DOHH2 (cell line): ENCODE results near the gene MLH1.

Experiments used
- H3F3A ChIP-seq: fragments of 200-600 bp; sonication (generic), shearing (Covaris generic); 2 replicates; pipeline ENCODE4 v1.6.0; 2016; ENCODE audit warnings: antibody characterized with exemption, mild to moderate bottlenecking; ENCODE audit not compliant: control insufficient read depth, insufficient read depth
- H3K27ac ChIP-seq: fragments of 200-600 bp; sonication (generic); 2 replicates; pipeline ENCODE4 v1.5.1; 2014; ENCODE audit warnings: low read depth, mild to moderate bottlenecking, low read length, moderate library complexity
- H3K27me3 ChIP-seq: fragments of 200-600 bp; sonication (generic); 2 replicates; pipeline ENCODE4 v1.6.1; 2014; ENCODE audit warnings: mild to moderate bottlenecking, low read length, mixed read lengths; ENCODE audit not compliant: control insufficient read depth
- H3K36me3 ChIP-seq: fragments of 200-600 bp; sonication (generic); 2 replicates; pipeline ENCODE4 v1.6.1; 2014; ENCODE audit warnings: mild to moderate bottlenecking, low read length, moderate library complexity, mixed read lengths; ENCODE audit not compliant: control insufficient read depth
- H3K4me1 ChIP-seq: fragments of 200-600 bp; sonication (generic); 2 replicates; pipeline ENCODE4 v1.6.1; 2014; ENCODE audit warnings: mild to moderate bottlenecking, low read length, mixed read lengths; ENCODE audit not compliant: control insufficient read depth
- H3K4me2 ChIP-seq: fragments of 200-600 bp; sonication (generic); 2 replicates; pipeline ENCODE4 v1.6.0; 2014; ENCODE audit warnings: mild to moderate bottlenecking, low read length, moderate library complexity
- H3K4me3 ChIP-seq: fragments of 200-600 bp; sonication (generic); 2 replicates; pipeline ENCODE4 v1.5.1; 2014; ENCODE audit warnings: mild to moderate bottlenecking, low read length, mixed read lengths
- H3K79me2 ChIP-seq: fragments of 200-600 bp; sonication (generic); 2 replicates; pipeline ENCODE4 v1.6.1; 2014; ENCODE audit warnings: mild to moderate bottlenecking, low read length, mixed read lengths; ENCODE audit not compliant: control insufficient read depth
- H3K9me2 ChIP-seq: fragments of 200-600 bp; sonication (generic); replicated peaks from 2 replicates; pipeline ENCODE4 v1.6.1; 2014; ENCODE audit warnings: mild to moderate bottlenecking, low read length, mixed read lengths; ENCODE audit not compliant: control insufficient read depth
- H3K9me3 ChIP-seq: fragments of 200-600 bp; sonication (generic); 2 replicates; pipeline ENCODE4 v1.6.1; 2014; ENCODE audit warnings: antibody characterized with exemption, low read length, mixed read lengths; ENCODE audit not compliant: control insufficient read depth, insufficient read depth
- H4K20me1 ChIP-seq: fragments of 200-600 bp; sonication (generic); 2 replicates; pipeline ENCODE4 v1.6.0; 2014; ENCODE audit warnings: low read depth, mild to moderate bottlenecking, antibody characterized with exemption, low read length, moderate library complexity; ENCODE audit not compliant: control insufficient read depth, insufficient read depth
- EZH2phosphoT487 ChIP-seq: fragments of 200-600 bp; sonication (generic); IDR thresholded peaks from 2 replicates; pipeline ENCODE4 v1.6.1; 2017; ENCODE audit warnings: borderline replicate concordance, mild to moderate bottlenecking, antibody characterized with exemption, low read length, moderate library complexity, mixed read lengths
- TF ChIP-seq, protein P1 (sequence below): fragments of 200-600 bp; sonication (generic); IDR thresholded peaks from one replicate; pipeline ENCODE4 v1.5.1; 2014; ENCODE audit warnings: antibody characterized with exemption, mild to moderate bottlenecking, low read depth, low read length; ENCODE audit not compliant: poor library complexity, severe bottlenecking

Gene MLH1

DNA sequence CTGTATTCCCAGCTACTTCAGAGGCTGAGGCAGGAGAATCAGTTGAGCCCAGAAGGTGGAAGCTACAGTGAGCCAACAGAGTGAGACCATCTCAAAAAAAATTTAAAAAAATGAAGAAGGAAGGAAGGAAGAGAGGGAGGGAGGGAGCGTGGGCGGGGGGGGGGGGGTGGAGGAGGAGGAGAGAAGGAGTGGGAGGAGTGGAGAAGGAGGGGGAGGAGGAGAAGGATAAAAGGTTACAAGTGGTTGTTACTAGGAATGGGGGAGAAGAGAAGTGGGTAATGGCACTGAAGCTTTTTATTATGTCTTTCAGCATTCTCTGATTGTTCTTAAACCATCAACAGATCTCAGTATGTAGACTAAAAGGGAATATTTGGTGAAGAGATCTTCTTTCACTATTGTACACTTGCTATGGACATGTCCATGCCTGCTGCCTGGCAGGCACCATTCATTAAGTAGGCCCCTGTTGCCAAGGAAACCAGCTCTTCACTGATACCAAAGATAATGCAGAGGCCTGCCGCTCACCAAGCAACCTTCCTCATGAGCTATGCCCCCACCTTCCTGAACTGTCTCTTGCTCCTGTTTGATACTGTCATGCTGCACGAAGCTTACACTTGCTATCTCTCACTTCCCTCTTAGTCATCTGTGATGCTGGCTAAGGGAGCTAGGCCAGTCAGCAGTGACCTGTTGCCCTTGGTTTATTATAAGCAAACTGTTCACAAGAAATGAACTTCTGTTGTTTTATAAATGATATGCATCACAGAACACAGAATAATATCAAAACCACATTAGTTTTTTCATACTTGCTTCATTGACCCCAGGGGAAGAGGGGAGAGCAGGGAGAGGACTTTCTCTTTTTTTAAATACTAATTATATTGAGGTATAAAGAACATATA, 23.5 kb upstream of the MLH1 start:
- H3K27ac ChIP-seq: peak overlapping the region; percentile 93
- H3K9me3 ChIP-seq: no peaks in the 10 kb centered on the region
- H3K36me3 ChIP-seq: no peaks in the 10 kb centered on the region
- no peaks in the 10 kb centered on the region for H3K79me2 ChIP-seq
- peak overlapping the region; percentile 84 for H3K4me2 ChIP-seq
- peaks cover 77% of the 10 kb centered on the region for H3K4me1 ChIP-seq
- H4K20me1 ChIP-seq: no peaks in the 10 kb centered on the region
- H3F3A ChIP-seq: peaks cover 15% of the 10 kb centered on the region
- peak overlapping the region; percentile 67 for H3K4me3 ChIP-seq
- TF ChIP-seq, protein P1, sequence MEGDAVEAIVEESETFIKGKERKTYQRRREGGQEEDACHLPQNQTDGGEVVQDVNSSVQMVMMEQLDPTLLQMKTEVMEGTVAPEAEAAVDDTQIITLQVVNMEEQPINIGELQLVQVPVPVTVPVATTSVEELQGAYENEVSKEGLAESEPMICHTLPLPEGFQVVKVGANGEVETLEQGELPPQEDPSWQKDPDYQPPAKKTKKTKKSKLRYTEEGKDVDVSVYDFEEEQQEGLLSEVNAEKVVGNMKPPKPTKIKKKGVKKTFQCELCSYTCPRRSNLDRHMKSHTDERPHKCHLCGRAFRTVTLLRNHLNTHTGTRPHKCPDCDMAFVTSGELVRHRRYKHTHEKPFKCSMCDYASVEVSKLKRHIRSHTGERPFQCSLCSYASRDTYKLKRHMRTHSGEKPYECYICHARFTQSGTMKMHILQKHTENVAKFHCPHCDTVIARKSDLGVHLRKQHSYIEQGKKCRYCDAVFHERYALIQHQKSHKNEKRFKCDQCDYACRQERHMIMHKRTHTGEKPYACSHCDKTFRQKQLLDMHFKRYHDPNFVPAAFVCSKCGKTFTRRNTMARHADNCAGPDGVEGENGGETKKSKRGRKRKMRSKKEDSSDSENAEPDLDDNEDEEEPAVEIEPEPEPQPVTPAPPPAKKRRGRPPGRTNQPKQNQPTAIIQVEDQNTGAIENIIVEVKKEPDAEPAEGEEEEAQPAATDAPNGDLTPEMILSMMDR: no peak
- no peak for TF ChIP-seq EZH2phosphoT487
- H3K27me3 ChIP-seq: no peaks in the 10 kb centered on the region
- H3K9me2 ChIP-seq: no peaks in the 10 kb centered on the region

DNA sequence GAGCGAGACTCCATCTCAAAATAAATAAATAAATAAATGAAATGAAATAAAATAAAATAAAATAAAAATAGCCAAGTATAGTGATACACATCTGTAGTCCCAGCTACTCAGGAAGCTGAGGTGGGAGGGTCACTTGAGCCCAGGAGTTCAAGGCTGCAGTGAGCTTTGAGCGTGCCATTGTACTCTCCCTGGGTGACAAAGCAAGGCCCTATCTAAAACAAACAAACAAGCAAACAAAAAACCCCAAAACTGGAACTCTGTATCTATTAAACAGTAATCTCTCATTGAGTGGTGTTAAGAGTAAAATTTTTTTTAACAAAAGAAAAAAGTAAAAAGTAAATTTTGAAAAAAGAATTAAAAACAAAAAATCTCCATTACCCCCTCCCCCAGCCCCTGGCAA, 21.2 kb upstream of the MLH1 start:
- Histone ChIP-seq H3F3A (peaks cover 19% of the 10 kb centered on the region), H3K27ac (no peak overlapping the region), H3K4me2 (peak overlapping the region; percentile 18; the same call in 1 of the 2 replicates), H3K36me3 (no peaks in the 10 kb centered on the region), H3K4me3 (no peak overlapping the region), H3K9me3 (no peaks in the 10 kb centered on the region), H3K27me3 (no peaks in the 10 kb centered on the region), H3K4me1 (peaks cover 62% of the 10 kb centered on the region), H4K20me1 (no peaks in the 10 kb centered on the region), H3K79me2 (no peaks in the 10 kb centered on the region), H3K9me2 (no peaks in the 10 kb centered on the region)
- TF ChIP-seq, protein P1: no peak
- no peak for TF ChIP-seq EZH2phosphoT487

DNA sequence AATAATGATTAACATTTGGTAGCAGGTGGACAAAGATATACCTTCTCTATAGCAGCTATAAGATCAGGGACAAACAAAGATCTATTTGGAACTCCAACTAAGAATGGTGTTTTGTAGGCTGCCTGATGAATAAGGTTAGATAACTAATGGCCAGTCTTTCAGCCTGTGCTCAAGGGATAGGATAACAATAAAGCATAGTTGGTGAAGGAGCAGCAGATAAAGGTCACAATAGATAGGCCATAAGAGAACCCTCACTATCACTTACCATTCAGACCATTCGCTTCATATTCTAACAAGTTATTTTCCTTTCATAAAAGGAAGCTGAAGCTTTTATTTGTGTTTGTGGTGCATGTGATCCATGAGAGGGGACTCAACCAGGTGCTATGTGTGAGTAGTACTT, 20.2 kb upstream of the MLH1 start:
- Histone ChIP-seq H4K20me1 (no peaks in the 10 kb centered on the region), H3F3A (peaks cover 16% of the 10 kb centered on the region), H3K36me3 (no peaks in the 10 kb centered on the region), H3K4me2 (peak overlapping the region; percentile 18), H3K79me2 (no peaks in the 10 kb centered on the region), H3K9me3 (no peaks in the 10 kb centered on the region), H3K9me2 (no peaks in the 10 kb centered on the region), H3K27ac (no peak overlapping the region), H3K27me3 (no peaks in the 10 kb centered on the region), H3K4me1 (peaks cover 60% of the 10 kb centered on the region), H3K4me3 (no peak overlapping the region)
- TF ChIP-seq, protein P1: no peak
- no peak for TF ChIP-seq EZH2phosphoT487
